ENCODE measurements around the gene THSD4.

GRCh38 chr15:71473751-71474150 lies 358.5 kb downstream of the THSD4 start:
- TF ChIP-seq CTCF (IDR thresholded peaks at IDR 0.05; ENCODE audit: low read depth, low read length, poor library complexity, severe bottlenecking) (no peak), EZH2phosphoT487 (IDR thresholded peaks at IDR 0.05; ENCODE audit: borderline replicate concordance, low read length) (no peak)
